ENCODE measurements around the gene WBP2. TPM values are rescaled to one million over a fixed set of nuclear protein-coding genes. Genes with fewer than 3 reads are reported as not detected.
"Not testable (repeated sequence)": the region's sequence is repeated elsewhere in the genome, so short reads cannot be mapped to it uniquely, and the experiment has no call there.

Gene WBP2
- total RNA-seq, 2 donors from 2014 or later = 44.2 to 49.5 TPM

GRCh38 chr17:75811174-75811573 is 44.0 kb downstream of the WBP2 start:
- H3K27me3 ChIP-seq = no peaks in the 10 kb centered on the region
- no peak overlapping the region for H3K27ac ChIP-seq
- TF ChIP-seq POLR2A (IDR thresholded peaks at IDR 0.05) = no peak
- TF ChIP-seq CTCF (IDR thresholded peaks at IDR 0.05) = no peak
- no peak for ATAC-seq
- intact Hi-C loops (cut with DNase I) = no loop called here
- peaks cover 5% of the 10 kb centered on the region for H3K4me1 ChIP-seq
- H3K4me3 ChIP-seq = no peak overlapping the region
- WGBS, 2 donors = 93 to 100% methylated on average over 6 to 7 of the region's 7 CpGs
- DNase-seq = no peak
- H3K36me3 ChIP-seq (replicated peaks in 1 of 2; ENCODE audit: insufficient read depth in 1 of 2, low read depth in 2 of 2) = peaks cover 3 to 29% of the 10 kb centered on the region in 2 donors
- no peaks in the 10 kb centered on the region for H3K9me3 ChIP-seq

- 96% methylated on average over 11 of the region's 11 CpGs for WGBS, 2 donors
- H3K4me3 ChIP-seq; DNase-seq; H3K27me3 ChIP-seq; H3K4me1 ChIP-seq; H3K9me3 ChIP-seq; H3K27ac ChIP-seq; intact Hi-C loops (cut with DNase I); ATAC-seq: not testable (repeated sequence)
- peaks cover 3 to 29% of the 10 kb centered on the region in 2 donors for H3K36me3 ChIP-seq (replicated peaks in 1 of 2; ENCODE audit: insufficient read depth in 1 of 2, low read depth in 2 of 2)
Measured at GRCh38 chr17:75810756-75811155, 44.4 kb downstream of the WBP2 start.

GRCh38 chr17:75810216-75810615 is 44.9 kb downstream of the WBP2 start:
- peaks cover 5% of the 10 kb centered on the region for H3K4me1 ChIP-seq
- intact Hi-C loops (cut with DNase I) = no loop called here
- H3K27me3 ChIP-seq = no peaks in the 10 kb centered on the region
- no peak for DNase-seq
- no peak overlapping the region for H3K27ac ChIP-seq
- no peak for ATAC-seq
- peaks cover 3 to 27% of the 10 kb centered on the region in 2 donors for H3K36me3 ChIP-seq (replicated peaks in 1 of 2; ENCODE audit: insufficient read depth in 1 of 2, low read depth in 2 of 2)
- no peak overlapping the region for H3K4me3 ChIP-seq
- no peaks in the 10 kb centered on the region for H3K9me3 ChIP-seq
- 93 to 94% methylated on average over 5 of the region's 5 CpGs for WGBS, 2 donors
- TF ChIP-seq POLR2A (IDR thresholded peaks at IDR 0.05) (no peak), CTCF (IDR thresholded peaks at IDR 0.05) (no peak)

GRCh38 chr17:75809631-75810111 is 45.5 kb downstream of the WBP2 start:
- H3K27me3 ChIP-seq = no peaks in the 10 kb centered on the region
- ATAC-seq (peak; percentile 5), DNase-seq (no peak)
- no peak for TF ChIP-seq POLR2A (IDR thresholded peaks at IDR 0.05)
- TF ChIP-seq CTCF (IDR thresholded peaks at IDR 0.05) = no peak
- intact Hi-C loops (cut with DNase I) = no loop called here
- no peak overlapping the region for H3K4me3 ChIP-seq
- 85 to 89% methylated on average over 8 to 24 of the region's 24 CpGs for WGBS, 2 donors
- peaks cover 5% of the 10 kb centered on the region for H3K4me1 ChIP-seq
- peaks cover 3 to 25% of the 10 kb centered on the region in 2 donors for H3K36me3 ChIP-seq (replicated peaks in 1 of 2; ENCODE audit: insufficient read depth in 1 of 2, low read depth in 2 of 2)
- peak overlapping the region in 3 of 4 donors; percentile 11 to 59 (median 41) for H3K27ac ChIP-seq
- H3K9me3 ChIP-seq = no peaks in the 10 kb centered on the region

GRCh38 chr17:75808905-75809621 is 46.1 kb downstream of the WBP2 start:
- Histone ChIP-seq H3K36me3 (replicated peaks in 1 of 2; ENCODE audit: insufficient read depth in 1 of 2, low read depth in 2 of 2) (peaks cover 3 to 21% of the 10 kb centered on the region in 2 donors), H3K27me3 (no peaks in the 10 kb centered on the region), H3K9me3 (no peaks in the 10 kb centered on the region), H3K4me3 (no peak overlapping the region), H3K4me1 (peaks cover 5% of the 10 kb centered on the region), H3K27ac (peak overlapping the region in 3 of 4 donors; percentile 41 to 63 (median 44))
- ATAC-seq (peak; percentile 56), DNase-seq (peak in 3 of 4 donors; percentile 59 to 72 (median 66))
- TF ChIP-seq POLR2A (IDR thresholded peaks at IDR 0.05) (no peak), CTCF (IDR thresholded peaks at IDR 0.05) (peak in 1 of 7 experiments; percentile 20)
- intact Hi-C loops (cut with DNase I) = no loop called here
- WGBS, 2 donors = 56 to 66% methylated on average over 8 to 18 of the region's 18 CpGs

Data from body of pancreas (tissue), 4 donors.